ENCODE measurements around the gene GTF2H3. TPM values are rescaled to one million over a fixed set of nuclear protein-coding genes. Genes with fewer than 3 reads are reported as not detected.
"Not testable (repeated sequence)": the region's sequence is repeated elsewhere in the genome, so short reads cannot be mapped to it uniquely, and the experiment has no call there.

Gene GTF2H3
- polyA plus RNA-seq: 10 to 100 TPM; 27.8 to 33.7 (median 30.7) TPM

DNA sequence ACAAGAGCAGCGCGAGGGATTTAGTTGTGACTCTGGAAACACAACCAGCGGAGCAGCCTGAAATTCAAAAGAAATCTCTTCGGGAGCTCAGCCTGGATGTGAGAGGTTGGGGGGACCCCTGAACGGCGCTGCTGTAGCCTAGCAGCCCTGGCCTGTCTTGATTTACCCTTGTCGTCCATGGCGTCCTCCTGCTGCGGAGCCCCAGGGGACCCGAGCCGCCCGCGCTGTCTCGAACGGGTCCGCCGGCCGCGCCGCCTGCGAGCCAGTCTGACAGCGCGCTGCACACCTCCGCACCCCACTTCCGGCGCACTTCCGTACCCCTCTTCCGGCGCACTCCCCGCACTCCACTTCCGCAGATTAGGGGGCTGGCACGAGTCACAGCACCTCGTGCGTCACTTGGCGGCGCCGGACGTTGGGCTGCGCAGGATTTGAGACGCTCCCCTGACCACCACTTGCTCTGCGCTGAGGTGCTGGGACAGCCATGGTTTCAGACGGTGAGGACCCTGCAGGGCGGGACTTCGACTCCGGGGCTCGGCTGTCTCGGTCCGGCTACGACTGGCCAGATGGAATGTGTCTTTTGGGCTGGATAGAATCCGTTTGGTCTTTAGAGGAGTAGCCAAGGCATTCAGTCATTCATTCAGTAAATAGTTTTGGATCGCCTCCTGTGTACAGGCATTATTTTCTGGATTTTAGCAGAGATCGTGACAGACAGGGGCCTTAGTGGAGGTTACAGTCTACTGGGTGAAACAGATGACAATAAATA lies at the start of gene GTF2H3, which contains the start of gene EIF2B1:
TSS of gene GTF2H3 (plus strand) at position 451 of the 763 bp plus-strand sequence. CDS start at position 482, 31 bp downstream.
TSS of gene EIF2B1 (minus strand) at position 308 of the 763 bp plus-strand sequence. CDS start at position 179, 129 bp downstream.
- Mint-ChIP-seq H3K36me3 (peaks cover 0 to 16% (median 10%) of the 10 kb centered on the region in 3 donors), H3K27me3 (ENCODE audit: low read depth in 3 of 3) (peaks cover 0 to 10% (median 5%) of the 10 kb centered on the region in 3 donors), H3K4me1 (peaks cover 24 to 48% of the 10 kb centered on the region in 2 donors), H3K4me3 (peak within 1 kb of the TSS; percentile 95 to 99 (median 96)), H3K9me3 (no peaks in the 10 kb centered on the region), H3K27ac (peak within 1 kb of the TSS; percentile 94 to 97 (median 95))
- peak; percentile 95 to 96 (median 96) for DNase-seq

DNA sequence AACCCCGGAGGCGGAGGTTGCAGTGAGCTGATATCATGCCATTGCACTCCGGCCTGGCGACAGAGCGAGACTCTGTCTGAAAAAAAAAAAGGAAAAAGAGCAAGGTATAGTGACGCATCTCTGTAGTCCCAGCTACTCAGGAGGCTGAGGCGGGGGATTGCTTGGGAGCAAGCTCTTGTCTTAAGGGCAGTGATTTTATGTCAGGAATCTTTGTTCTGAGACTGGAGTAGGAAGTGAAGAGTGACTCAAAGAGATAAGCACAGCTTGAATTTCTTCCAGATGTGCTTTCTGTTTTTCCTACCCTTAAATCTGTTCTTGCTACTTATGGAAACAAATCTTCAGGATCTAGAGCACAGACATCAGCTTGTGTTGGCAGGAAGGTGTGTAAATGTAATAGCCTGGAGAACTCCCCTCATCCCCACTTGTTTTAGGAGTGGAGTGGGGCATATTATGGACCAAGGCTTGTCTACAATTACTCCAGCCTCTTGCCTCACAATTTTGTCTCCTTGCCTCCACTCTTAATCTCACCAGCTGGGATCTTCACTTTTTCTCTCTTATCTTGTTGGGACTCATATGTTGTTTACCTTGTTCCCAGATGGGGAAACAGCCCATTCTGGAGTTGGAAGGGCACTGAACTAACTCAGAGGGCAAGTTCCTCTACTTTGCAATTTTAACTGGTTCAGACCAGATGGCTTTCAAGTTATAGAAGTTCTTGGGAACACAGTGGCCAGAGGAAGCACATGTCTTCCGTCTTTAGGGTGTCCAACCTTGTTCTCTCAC lies 41.7 kb upstream of the GTF2H3 start:
- peaks cover 8 to 32% (median 11%) of the 10 kb centered on the region in 3 donors for H3K36me3 Mint-ChIP-seq

DNA sequence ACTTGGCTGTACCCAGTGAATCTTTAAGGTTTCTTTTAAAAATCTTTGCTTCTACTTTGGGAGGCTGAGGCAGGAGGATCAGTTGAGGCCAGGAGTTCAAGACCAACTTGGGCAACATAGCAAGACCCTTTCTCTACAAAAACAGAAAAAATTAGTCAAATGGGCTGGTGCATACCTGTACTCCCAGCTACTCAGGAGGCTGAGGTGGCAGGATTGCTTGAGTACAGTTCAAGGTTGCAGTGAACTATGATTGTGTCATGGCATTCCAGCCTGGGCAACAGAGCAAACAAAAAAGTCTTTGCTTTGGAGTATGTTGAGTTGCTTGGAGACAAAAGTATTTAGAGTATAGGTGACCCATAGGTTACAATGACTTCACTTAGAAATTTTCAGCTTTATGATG lies 37.9 kb upstream of the GTF2H3 start:
- H3K9me3 Mint-ChIP-seq: no peaks in the 10 kb centered on the region
- DNase-seq: no peak
- peaks cover 0 to 2% (median 1%) of the 10 kb centered on the region in 3 donors for H3K27me3 Mint-ChIP-seq (ENCODE audit: low read depth in 3 of 3)
- H3K4me3 Mint-ChIP-seq: no peak overlapping the region
- H3K4me1 Mint-ChIP-seq: peaks cover 19 to 34% of the 10 kb centered on the region in 2 donors
- H3K27ac Mint-ChIP-seq: peak overlapping the region in 1 of 6 donors; percentile 46
- H3K36me3 Mint-ChIP-seq: peaks cover 0 to 23% (median 11%) of the 10 kb centered on the region in 3 donors

More for the DNA sequence above, 41.7 kb upstream of the GTF2H3 start:
- H3K27ac Mint-ChIP-seq: peak overlapping the region in 4 of 6 donors; percentile 10 to 71 (median 68)
- DNase-seq: no peak
- H3K4me3 Mint-ChIP-seq: no peak overlapping the region
- H3K4me1 Mint-ChIP-seq: peaks cover 33 to 58% of the 10 kb centered on the region in 2 donors
- no peaks in the 10 kb centered on the region for H3K9me3 Mint-ChIP-seq
- H3K27me3 Mint-ChIP-seq (ENCODE audit: low read depth in 3 of 3): peaks cover 0 to 2% (median 0%) of the 10 kb centered on the region in 3 donors

DNA sequence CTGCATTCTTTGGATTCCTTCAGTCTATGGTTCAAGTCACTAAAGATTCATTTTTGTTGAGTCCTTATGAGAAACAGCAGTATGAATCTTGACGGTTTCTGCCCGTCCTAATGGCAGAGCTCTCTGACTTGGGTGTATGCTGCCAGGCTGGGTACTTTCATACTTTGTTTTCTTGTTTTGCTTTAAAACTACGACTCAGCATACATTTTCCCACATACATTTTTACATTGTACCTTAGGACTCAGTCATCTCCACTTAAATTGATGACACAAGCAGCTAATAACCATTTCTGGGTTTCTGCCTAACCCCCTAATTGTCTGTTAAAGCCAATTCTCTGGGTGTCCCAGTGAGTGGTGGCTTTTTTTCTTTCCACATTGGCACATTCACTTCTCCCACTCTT lies 36.5 kb upstream of the GTF2H3 start:
- Mint-ChIP-seq H3K27ac (no peak overlapping the region), H3K36me3 (peaks cover 0 to 14% (median 9%) of the 10 kb centered on the region in 3 donors), H3K4me3 (no peak overlapping the region), H3K4me1 (peaks cover 24 to 38% of the 10 kb centered on the region in 2 donors), H3K27me3 (ENCODE audit: low read depth in 3 of 3) (peaks cover 2 to 4% (median 3%) of the 10 kb centered on the region in 3 donors), H3K9me3 (no peaks in the 10 kb centered on the region)
- no peak for DNase-seq

DNA sequence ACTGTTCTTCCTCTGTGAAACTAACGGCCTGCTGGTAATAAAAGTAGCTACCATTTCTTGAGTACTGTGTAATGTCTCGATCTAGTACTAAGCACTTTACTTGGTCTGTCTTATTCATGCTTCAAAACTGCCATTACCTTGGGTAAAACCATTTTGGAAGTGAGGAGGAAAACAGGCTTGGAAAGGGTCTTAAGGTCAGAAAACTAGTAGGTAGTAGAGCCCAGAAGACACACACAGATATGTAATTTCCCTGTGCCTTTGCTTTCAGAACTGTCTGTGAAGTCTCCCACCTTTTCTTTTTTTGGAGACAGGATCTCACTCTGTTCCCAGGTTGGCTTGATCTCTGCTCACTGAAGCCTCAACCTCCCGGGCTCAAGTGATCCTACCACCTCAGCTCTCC lies 35.1 kb upstream of the GTF2H3 start:
- H3K4me3 Mint-ChIP-seq: no peak overlapping the region
- H3K27ac Mint-ChIP-seq: peak overlapping the region in 1 of 6 donors; percentile 55
- H3K9me3 Mint-ChIP-seq: no peaks in the 10 kb centered on the region
- peaks cover 2 to 7% (median 6%) of the 10 kb centered on the region in 3 donors for H3K27me3 Mint-ChIP-seq (ENCODE audit: low read depth in 3 of 3)
- peaks cover 29 to 45% of the 10 kb centered on the region in 2 donors for H3K4me1 Mint-ChIP-seq
- peaks cover 4 to 12% (median 7%) of the 10 kb centered on the region in 3 donors for H3K36me3 Mint-ChIP-seq
- DNase-seq: no peak

DNA sequence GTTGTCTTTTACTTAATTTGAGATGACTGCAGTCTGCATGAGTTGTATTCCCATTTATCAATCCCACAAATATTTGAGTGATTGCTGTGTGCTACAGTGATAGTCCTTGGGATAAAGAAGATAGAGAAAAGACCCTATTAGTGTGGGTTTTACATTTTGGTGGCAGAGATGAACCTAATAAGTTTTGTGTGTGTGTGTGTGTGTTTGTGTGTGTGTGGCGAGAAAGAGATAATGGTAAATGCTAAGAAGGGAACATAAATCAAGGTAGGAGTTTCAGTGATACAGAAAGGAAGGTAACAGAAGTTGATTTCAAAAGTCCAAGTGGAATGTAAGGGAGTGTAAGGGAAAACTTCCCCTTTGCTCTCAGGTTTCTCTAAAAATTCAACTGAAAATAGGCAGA lies 34.3 kb upstream of the GTF2H3 start:
- H3K36me3 Mint-ChIP-seq: peaks cover 4 to 12% (median 7%) of the 10 kb centered on the region in 3 donors
- peaks cover 0 to 7% (median 6%) of the 10 kb centered on the region in 3 donors for H3K27me3 Mint-ChIP-seq (ENCODE audit: low read depth in 3 of 3)
- peaks cover 31 to 45% of the 10 kb centered on the region in 2 donors for H3K4me1 Mint-ChIP-seq
- no peak for DNase-seq
- peak overlapping the region; percentile 5 to 85 (median 51) for H3K27ac Mint-ChIP-seq
- no peaks in the 10 kb centered on the region for H3K9me3 Mint-ChIP-seq
- peak overlapping the region; percentile 34 to 76 (median 66) for H3K4me3 Mint-ChIP-seq

DNA sequence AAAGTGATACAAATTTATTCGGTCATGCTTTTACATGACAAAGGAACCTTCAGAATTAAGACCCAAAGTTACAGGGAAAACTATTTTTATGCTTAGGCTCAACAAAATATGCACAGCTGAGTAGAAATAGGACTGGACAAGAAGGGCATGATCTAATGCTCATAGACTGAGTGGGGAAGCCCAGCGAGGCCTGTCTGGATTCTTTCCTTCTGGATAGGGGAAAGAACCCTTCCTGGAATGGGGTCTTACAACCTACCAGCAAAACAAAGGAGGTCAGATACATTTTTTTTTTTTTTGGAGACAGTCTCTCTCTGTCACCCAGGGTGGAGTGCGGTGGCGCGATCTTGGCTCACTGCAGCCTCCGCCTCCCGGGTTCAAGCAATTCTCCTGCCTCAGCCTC lies 33.9 kb upstream of the GTF2H3 start:
- Mint-ChIP-seq H3K9me3 (no peaks in the 10 kb centered on the region), H3K36me3 (peaks cover 4 to 12% (median 7%) of the 10 kb centered on the region in 3 donors), H3K4me1 (peaks cover 32 to 45% of the 10 kb centered on the region in 2 donors), H3K4me3 (peak overlapping the region; percentile 49 to 76 (median 66)), H3K27me3 (ENCODE audit: low read depth in 3 of 3) (peaks cover 0 to 7% (median 6%) of the 10 kb centered on the region in 3 donors), H3K27ac (peak overlapping the region in 4 of 6 donors; percentile 8 to 81 (median 43))
- DNase-seq: no peak

DNA sequence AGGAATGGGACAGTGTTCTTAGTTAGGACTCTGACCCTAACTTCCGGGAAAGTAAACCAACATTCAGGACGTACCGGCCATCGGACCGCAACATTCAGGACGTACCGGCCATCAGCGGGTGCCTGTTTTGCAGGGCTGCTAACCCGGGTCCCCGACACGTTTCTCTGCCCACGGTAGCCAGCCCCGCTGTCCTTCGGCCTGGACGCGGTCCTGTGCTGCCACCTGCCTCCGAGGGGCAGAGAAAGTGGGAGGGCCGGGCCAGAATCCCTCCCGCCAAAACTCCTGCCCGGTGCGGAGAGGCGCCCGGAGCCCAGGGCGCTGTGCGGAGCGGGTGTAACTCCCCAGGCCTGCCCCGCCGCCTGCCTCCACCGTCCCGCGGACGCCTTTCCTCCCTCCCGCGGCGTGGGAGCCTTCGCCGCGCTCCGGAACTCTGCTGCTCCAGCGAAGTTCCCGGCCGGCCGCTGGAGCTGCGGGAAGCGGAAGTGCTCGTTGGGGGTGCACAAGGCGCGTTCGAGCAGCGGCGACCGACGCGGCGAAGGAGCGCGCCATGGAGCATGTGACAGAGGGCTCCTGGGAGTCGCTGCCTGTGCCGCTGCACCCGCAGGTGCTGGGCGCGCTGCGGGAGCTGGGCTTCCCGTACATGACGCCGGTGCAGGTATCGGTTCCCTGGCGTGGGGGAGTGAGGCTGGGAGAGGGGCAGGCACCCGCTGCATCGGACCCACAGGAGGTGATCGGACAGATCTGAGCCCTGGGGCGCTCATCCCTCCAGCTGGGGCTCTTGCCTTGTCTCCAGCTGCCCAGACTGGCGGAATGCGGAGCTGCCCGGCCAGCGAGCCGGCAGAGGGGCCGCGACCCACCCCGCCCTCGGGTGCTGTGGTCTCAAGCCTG lies 31.8 kb upstream of the GTF2H3 start, which contains the start of gene DDX55:
TSS of gene DDX55 (plus strand) at position 498 of the 888 bp plus-strand sequence. CDS start at position 548, 50 bp downstream.
- H3K4me1 Mint-ChIP-seq: peaks cover 33 to 40% of the 10 kb centered on the region in 2 donors
- H3K9me3 Mint-ChIP-seq: no peaks in the 10 kb centered on the region
- H3K27ac Mint-ChIP-seq: peak within 1 kb of the TSS; percentile 76 to 94 (median 90)
- peak; percentile 79 to 87 (median 84) for DNase-seq
- H3K36me3 Mint-ChIP-seq: peaks cover 6 to 9% (median 9%) of the 10 kb centered on the region in 3 donors
- H3K27me3 Mint-ChIP-seq (ENCODE audit: low read depth in 3 of 3): peaks cover 0 to 7% (median 6%) of the 10 kb centered on the region in 3 donors
- peak within 1 kb of the TSS; percentile 93 to 97 (median 93) for H3K4me3 Mint-ChIP-seq

DNA sequence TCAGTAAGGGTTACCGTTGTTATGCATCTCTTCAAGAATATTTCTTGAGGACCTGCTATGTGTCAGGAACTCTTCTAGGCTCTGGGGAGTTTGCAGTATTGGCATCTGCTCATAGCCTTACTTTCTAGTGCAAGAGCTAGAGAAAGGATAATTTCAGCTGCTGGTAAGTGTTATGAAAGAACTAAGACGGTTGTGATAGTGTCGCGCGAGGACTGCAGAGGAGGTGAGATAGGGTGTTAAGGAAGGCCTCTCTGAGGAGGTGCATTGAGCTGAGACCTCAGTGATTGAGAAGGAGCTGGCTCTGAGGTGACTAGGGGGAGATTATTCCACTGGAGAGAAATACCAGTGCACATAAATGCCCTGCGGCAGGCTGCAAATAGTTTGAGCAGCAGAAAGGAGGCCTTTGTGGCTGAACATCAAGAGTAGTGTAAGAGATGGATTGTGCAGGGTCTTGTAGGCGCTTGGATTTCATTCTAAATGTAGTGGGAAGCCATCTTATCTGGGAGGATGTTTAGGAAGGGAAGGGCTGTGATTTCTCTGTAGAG lies 30.9 kb upstream of the GTF2H3 start:
- no peak for DNase-seq
- H3K9me3 Mint-ChIP-seq: no peaks in the 10 kb centered on the region
- peaks cover 0 to 7% (median 6%) of the 10 kb centered on the region in 3 donors for H3K27me3 Mint-ChIP-seq (ENCODE audit: low read depth in 3 of 3)
- H3K36me3 Mint-ChIP-seq: peaks cover 8 to 13% (median 11%) of the 10 kb centered on the region in 3 donors
- H3K4me1 Mint-ChIP-seq: peaks cover 33 to 49% of the 10 kb centered on the region in 2 donors
- peak overlapping the region; percentile 93 to 97 (median 93) for H3K4me3 Mint-ChIP-seq
- H3K27ac Mint-ChIP-seq: peak overlapping the region; percentile 76 to 91 (median 86)

DNA sequence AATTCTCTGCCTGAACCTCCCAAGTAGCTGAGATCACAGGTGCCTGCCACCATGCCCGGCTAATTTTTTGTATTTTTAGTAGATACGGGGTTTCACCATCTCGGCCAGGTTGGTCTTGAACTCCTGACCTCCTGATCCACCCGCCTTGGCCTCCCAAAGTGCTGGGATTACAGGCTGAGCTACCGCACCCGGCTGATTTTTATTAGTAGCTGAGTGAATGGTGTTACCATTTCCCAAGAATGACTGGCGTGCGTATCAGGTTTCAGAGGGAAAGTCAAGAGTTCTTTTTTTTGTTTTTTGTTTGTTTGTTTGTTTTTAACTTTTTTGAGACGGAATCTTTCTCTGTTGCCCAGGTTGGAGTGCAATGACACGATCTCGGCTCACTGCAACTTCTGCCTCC lies 30.1 kb upstream of the GTF2H3 start:
- not testable (repeated sequence) for H3K9me3 Mint-ChIP-seq; H3K27me3 Mint-ChIP-seq (ENCODE audit: low read depth in 3 of 3); DNase-seq
- Mint-ChIP-seq H3K4me3 (peak overlapping the region in 2 of 5 donors; percentile 5 to 93), H3K27ac (peak overlapping the region in 1 of 6 donors; percentile 34), H3K36me3 (peaks cover 13 to 19% (median 17%) of the 10 kb centered on the region in 3 donors), H3K4me1 (peaks cover 34 to 52% of the 10 kb centered on the region in 2 donors)

DNA sequence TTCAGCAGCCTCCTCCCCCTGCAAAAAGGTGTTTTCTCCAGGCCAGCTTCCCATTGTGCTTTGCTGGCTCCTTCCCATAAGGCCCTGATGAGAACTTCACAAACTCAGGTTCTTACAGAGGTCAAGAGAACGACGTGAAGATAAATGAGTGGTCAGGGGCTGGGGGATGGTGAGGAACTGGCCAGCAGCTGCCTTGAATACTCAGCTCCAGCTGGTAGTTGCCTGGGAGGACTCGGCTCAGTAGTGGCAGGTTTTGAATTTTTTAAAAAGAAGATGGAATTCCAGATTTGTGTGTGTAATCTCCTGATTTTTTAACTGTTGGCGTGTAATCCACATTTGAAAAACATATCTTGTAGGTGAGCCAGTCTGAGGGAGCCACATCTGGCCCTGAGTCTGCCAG lies 25.9 kb upstream of the GTF2H3 start:
- Mint-ChIP-seq H3K9me3 (no peaks in the 10 kb centered on the region), H3K4me1 (peaks cover 16 to 21% of the 10 kb centered on the region in 2 donors), H3K4me3 (no peak overlapping the region), H3K27ac (no peak overlapping the region), H3K27me3 (ENCODE audit: low read depth in 3 of 3) (peaks cover 0 to 2% (median 0%) of the 10 kb centered on the region in 3 donors), H3K36me3 (peaks cover 28 to 43% (median 29%) of the 10 kb centered on the region in 3 donors)
- no peak for DNase-seq

DNA sequence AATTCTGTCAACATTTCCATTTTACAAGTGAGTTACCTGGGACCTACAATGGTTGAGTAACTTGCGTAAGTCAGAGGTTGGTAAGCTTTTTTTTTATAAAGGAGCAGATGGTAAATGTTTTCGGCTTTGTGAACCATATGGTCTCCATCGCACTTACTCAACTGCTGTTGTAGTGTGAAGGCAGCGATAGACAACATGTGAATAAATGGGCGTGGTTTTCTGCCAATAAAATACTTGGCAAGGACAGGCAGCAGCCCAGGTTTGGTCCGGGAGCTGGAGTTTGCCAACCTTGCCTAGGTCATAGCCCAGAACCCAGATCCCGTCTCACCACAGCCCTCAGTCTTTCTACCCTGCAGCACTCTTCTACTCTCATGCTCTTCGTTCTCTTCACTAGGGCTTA lies 25.4 kb upstream of the GTF2H3 start:
- Mint-ChIP-seq H3K9me3 (no peaks in the 10 kb centered on the region), H3K4me1 (peaks cover 12 to 17% of the 10 kb centered on the region in 2 donors), H3K4me3 (no peak overlapping the region), H3K27me3 (ENCODE audit: low read depth in 3 of 3) (peaks cover 0 to 2% (median 0%) of the 10 kb centered on the region in 3 donors), H3K36me3 (peaks cover 26 to 45% (median 30%) of the 10 kb centered on the region in 3 donors), H3K27ac (no peak overlapping the region)
- DNase-seq: no peak

All from immature natural killer cell (primary cell).